T47D (cell line): ENCODE results near the gene PPFIBP2.

Experiments
- DNase-seq, 2 experiments: peaks; one replicate each; pipeline versions ENCODE4 v3.0.0 to v3.0.0-alpha.2; 2011 to 2012; ENCODE audit warnings: low read depth in 1 of 2, low spot score in 1 of 2
- JUND ChIP-seq: IDR thresholded peaks from 2 replicates; pipeline ENCODE4 v1.6.1; 2012; ENCODE audit warnings: low read depth
- in situ Hi-C: cut with HindIII; loops from 2 replicates; pipeline ENCODE4 v1.10.0; 2016; ENCODE audit warnings: low sequenced_read_pairs, low pct_unique_long_range_greater_than_20kb

PPFIBP2 gene

GRCh38 chr11:7595951-7596350, 82.2 kb downstream of the PPFIBP2 start:
- no peak for DNase-seq
- no peak for TF ChIP-seq JUND
- in situ Hi-C loops: no loop called here

DNA sequence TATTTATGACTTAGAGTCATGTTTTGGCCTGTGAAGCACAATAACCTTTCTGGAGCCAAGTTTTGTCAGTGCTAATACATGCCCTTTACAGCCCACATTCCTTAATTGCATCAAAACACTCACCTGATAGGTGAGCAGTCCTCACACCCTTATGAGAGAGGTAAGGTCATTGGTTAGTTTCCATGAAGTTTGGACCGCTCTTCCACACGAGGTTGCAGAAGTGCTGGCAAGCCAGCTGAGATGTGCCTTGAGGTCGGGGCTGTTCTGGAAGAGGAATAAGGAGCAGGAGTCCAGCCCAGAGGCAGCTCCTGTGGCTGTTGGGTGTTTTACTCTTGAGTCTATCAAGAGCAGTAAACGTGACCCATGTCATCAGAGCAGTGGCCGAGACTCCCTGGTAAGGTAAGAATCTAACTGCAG, 83.2 kb downstream of the PPFIBP2 start:
- no peak for TF ChIP-seq JUND
- in situ Hi-C loops: no loop called here
- DNase-seq: peak in 1 of 2 experiments; percentile 62

DNA sequence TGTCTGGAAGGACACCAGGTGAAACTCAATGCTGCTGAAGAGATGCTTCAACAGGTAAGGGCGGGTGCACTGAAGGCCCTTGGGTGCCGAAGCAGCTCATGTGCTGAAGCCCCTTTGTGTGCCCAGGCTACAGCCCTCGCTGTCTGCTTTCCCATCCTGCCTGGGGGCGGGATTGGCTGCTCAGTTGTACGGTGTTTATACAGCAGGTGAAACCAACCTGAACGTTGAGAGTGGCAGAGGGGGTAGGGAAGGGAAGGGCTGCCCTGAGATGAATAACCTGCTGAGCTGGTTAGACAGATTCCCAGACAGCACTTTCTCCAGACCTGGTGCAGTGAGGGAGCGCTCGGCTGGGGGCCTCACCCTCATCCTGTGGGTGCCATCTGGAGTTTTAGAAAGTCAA, 83.8 kb downstream of the PPFIBP2 start:
- no peak for TF ChIP-seq JUND
- peak; percentile 19 to 94 for DNase-seq
- in situ Hi-C loops: no loop called here

- no peak for TF ChIP-seq JUND
- in situ Hi-C loops: no loop called here
- DNase-seq: no peak
Measured at GRCh38 chr11:7599209-7599608, 85.4 kb downstream of the PPFIBP2 start.

DNA sequence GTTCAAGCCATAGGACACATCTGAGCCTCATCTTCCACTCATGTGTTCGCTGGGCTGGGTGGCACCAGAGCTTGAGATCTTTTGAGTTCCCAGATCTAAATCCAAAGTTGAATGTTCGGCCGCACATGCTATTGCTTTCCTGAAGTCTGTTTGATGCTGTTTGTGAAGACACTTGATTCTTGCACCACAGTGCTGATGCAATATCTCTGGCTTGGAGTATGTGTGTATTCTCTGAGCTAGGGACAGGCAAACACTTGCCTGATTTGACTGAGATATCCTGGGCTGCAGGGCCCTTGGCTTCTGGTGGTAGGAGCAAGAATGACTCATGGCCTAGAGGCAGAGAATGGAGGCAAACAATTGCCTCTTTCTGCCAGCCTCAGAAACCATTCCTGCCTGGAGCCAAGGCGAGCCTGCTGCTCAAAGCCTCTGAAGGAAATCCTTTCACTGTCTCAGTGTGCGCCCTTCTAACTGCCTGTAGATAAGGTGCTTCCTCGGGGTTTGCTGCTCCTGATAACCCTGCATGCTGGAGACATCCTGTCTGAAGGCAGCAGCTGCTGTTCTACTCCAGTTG, 86.5 kb downstream of the PPFIBP2 start:
- in situ Hi-C loops: no loop called here
- TF ChIP-seq JUND: peak; percentile 67
- DNase-seq: peak in 1 of 2 experiments; percentile 94

GRCh38 chr11:7603031-7603781, 89.4 kb downstream of the PPFIBP2 start:
- TF ChIP-seq JUND: no peak
- in situ Hi-C loops: no loop called here
- DNase-seq: no peak

GRCh38 chr11:7604331-7604955, 90.6 kb downstream of the PPFIBP2 start:
- in situ Hi-C loops: no loop called here
- no peak for TF ChIP-seq JUND
- DNase-seq: peak in 1 of 2 experiments; percentile 92

GRCh38 chr11:7605186-7605943, 91.6 kb downstream of the PPFIBP2 start:
- TF ChIP-seq JUND: no peak
- in situ Hi-C loops: no loop called here
- DNase-seq: no peak

DNA sequence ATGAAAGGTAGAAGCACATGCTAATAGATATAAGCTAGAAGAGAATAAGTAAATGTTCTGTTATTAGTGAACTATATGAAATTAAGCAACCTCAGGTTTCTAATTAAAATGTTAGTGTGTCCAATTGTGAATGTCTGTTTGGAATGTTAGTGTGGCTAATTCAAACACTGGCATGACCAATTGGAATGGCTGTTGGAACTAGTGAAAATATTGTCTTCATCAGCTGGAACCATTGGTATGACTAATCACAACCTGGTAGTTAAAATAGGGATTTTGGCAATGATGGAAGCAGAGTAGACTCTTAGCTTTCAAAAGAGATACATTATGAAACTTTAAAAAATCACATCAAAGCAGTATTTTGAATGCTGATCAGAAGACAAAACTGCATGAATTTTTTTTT, 92.7 kb downstream of the PPFIBP2 start:
- in situ Hi-C loops: no loop called here

GRCh38 chr11:7609015-7609414, 95.2 kb downstream of the PPFIBP2 start:
- in situ Hi-C loops: no loop called here
- no peak for DNase-seq
- TF ChIP-seq JUND: no peak

More for the DNA sequence above, 92.7 kb downstream of the PPFIBP2 start:
- DNase-seq: no peak
- no peak for TF ChIP-seq JUND

DNA sequence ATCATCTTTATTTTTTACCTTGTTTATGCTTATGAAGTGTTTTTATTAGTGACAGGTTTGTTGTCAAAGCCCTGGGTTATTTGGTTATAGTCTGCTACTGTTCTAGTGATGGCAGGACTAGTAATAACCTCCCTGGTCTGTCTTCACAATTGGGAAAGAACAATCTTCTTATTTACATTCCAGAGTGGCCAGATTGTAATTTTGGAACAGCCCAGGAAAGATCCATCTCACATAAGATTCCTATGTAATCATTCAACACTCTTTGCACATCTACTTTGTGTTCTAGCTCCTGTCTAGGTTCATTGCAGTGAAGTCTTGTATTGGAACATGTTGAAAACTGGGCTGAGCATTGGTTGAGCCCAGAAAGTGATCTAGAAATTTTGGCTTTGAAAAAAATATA, 95.7 kb downstream of the PPFIBP2 start:
- DNase-seq: no peak
- in situ Hi-C loops: no loop called here
- no peak for TF ChIP-seq JUND

- no peak for TF ChIP-seq JUND
- in situ Hi-C loops: no loop called here
- no peak for DNase-seq
Measured at GRCh38 chr11:7610393-7610792, 96.6 kb downstream of the PPFIBP2 start.
